Measurements from ENCODE around the gene CNR1. TPM values are rescaled to one million over a fixed set of nuclear protein-coding genes. Genes with fewer than 3 reads are reported as not detected.

Gene CNR1
- total and polyA plus RNA-seq, 2 donors (not counting 3 experiments of a cell fraction or from before 2014, with no cell fraction given), result 0.06 TPM; not detected in 1

- Histone ChIP-seq H3K4me1 (ENCODE audit: control insufficient read depth, extremely low read depth, insufficient read depth, low read length) (peaks cover 12% of the 10 kb centered on the region), H3K9ac (replicated peaks; ENCODE audit: extremely low read depth, insufficient read depth, low read length) (no peak overlapping the region), H3K79me2 (ENCODE audit: control insufficient read depth, insufficient read depth, low read length) (no peaks in the 10 kb centered on the region), H4K20me1 (replicated peaks; ENCODE audit: control insufficient read depth, extremely low read depth, insufficient read depth, low read length) (no peaks in the 10 kb centered on the region), H3K4me3 (replicated peaks in 1 of 3; ENCODE audit: insufficient read depth in 1 of 3, low read depth in 1 of 3, low read length in 3 of 3) (no peak overlapping the region), H2AFZ (ENCODE audit: low read depth, low read length) (no peak overlapping the region), H3K4me2 (ENCODE audit: insufficient read depth, low read length) (no peak overlapping the region), H3K27ac (ENCODE audit: insufficient read depth, low read depth, low read length) (no peak overlapping the region), H3K9me1 (replicated peaks; ENCODE audit: control insufficient read depth, extremely low read depth, insufficient read depth, low read length) (no peaks in the 10 kb centered on the region), H3K36me3 (ENCODE audit: control insufficient read depth in 2 of 2, extremely low read depth in 1 of 2, insufficient read depth in 2 of 2, low read length in 2 of 2) (no peaks in the 10 kb centered on the region), H3K9me3 (replicated peaks; ENCODE audit: control insufficient read depth, insufficient read depth, low read length) (no peaks in the 10 kb centered on the region), H3K27me3 (ENCODE audit: control insufficient read depth in 2 of 2, insufficient read depth in 2 of 2, low read length in 2 of 2) (peaks cover 40 to 57% of the 10 kb centered on the region in 2 experiments)
- ChIA-PET CTCF (no interaction called here), POLR2A (no interaction called here)
- dilution Hi-C loops (cut with MboI; ENCODE audit: extremely low pct_ligation_motif_present, low sequenced_read_pairs), result no loop called here
- no TSS peak for BruUV-seq (replicated peaks)
- no peak for TF ChIP-seq MAX (IDR thresholded peaks at IDR 0.05; ENCODE audit: insufficient read depth, insufficient read length)
- peak; percentile 2 for TF ChIP-seq EZH2 (IDR thresholded peaks at IDR 0.05; ENCODE audit: borderline replicate concordance, low read depth, low read length, severe bottlenecking)
- DNase-seq (ENCODE audit: low read depth, low spot score), result no peak
- intact Hi-C loops (cut with micrococcal nuclease), result loop anchor here (5.0 to 10.0 kb wide), 3 partner anchors 327 to 707 kb away; no protein-coding TSS in a partner anchor
- FAIRE-seq, result no peak
These were observed 1.3 kb upstream of the CNR1 start for GRCh38 chr6:88167352-88167937.

GRCh38 chr6:88166493-88167351 is 575 bp upstream of the CNR1 start:
- Histone ChIP-seq H4K20me1 (replicated peaks; ENCODE audit: control insufficient read depth, extremely low read depth, insufficient read depth, low read length) (no peaks in the 10 kb centered on the region), H3K9me3 (replicated peaks; ENCODE audit: control insufficient read depth, insufficient read depth, low read length) (no peaks in the 10 kb centered on the region), H3K9me1 (replicated peaks; ENCODE audit: control insufficient read depth, extremely low read depth, insufficient read depth, low read length) (no peaks in the 10 kb centered on the region), H3K4me2 (ENCODE audit: insufficient read depth, low read length) (peak overlapping the region; percentile 77), H3K4me1 (ENCODE audit: control insufficient read depth, extremely low read depth, insufficient read depth, low read length) (peaks cover 12% of the 10 kb centered on the region), H3K27me3 (ENCODE audit: control insufficient read depth in 2 of 2, insufficient read depth in 2 of 2, low read length in 2 of 2) (peaks cover 40 to 57% of the 10 kb centered on the region in 2 experiments), H2AFZ (ENCODE audit: low read depth, low read length) (peak overlapping the region; percentile 88), H3K27ac (ENCODE audit: insufficient read depth, low read depth, low read length) (no peak overlapping the region), H3K9ac (replicated peaks; ENCODE audit: extremely low read depth, insufficient read depth, low read length) (no peak overlapping the region), H3K36me3 (ENCODE audit: control insufficient read depth in 2 of 2, extremely low read depth in 1 of 2, insufficient read depth in 2 of 2, low read length in 2 of 2) (no peaks in the 10 kb centered on the region), H3K79me2 (ENCODE audit: control insufficient read depth, insufficient read depth, low read length) (no peaks in the 10 kb centered on the region), H3K4me3 (replicated peaks in 1 of 3; ENCODE audit: insufficient read depth in 1 of 3, low read depth in 1 of 3, low read length in 3 of 3) (peak overlapping the region; percentile 29 to 56 (median 42))
- BruUV-seq (replicated peaks), result no TSS peak
- ChIA-PET CTCF (no interaction called here), POLR2A (no interaction called here)
- DNase-seq (ENCODE audit: low read depth, low spot score), result no peak
- intact Hi-C loops (cut with micrococcal nuclease) (loop anchor here (5.0 to 10.0 kb wide), 3 partner anchors 328 to 708 kb away; no protein-coding TSS in a partner anchor), dilution Hi-C loops (cut with MboI; ENCODE audit: extremely low pct_ligation_motif_present, low sequenced_read_pairs) (no loop called here)
- TF ChIP-seq EZH2 (IDR thresholded peaks at IDR 0.05; ENCODE audit: borderline replicate concordance, low read depth, low read length, severe bottlenecking), result peak; percentile 79
- TF ChIP-seq POLR2AphosphoS5 (IDR thresholded peaks at IDR 0.05; ENCODE audit: insufficient read depth, low read depth, low read length), result no peak
- FAIRE-seq, result no peak
